Erythroblast (primary cell): ENCODE data around the gene REEP5.

Experiments
- GATA1 ChIP-seq: IDR thresholded peaks from 2 replicates; pipeline ENCODE4 v1.6.1; 2011; ENCODE audit warnings: low read depth, mild to moderate bottlenecking, control low read depth, low read length, moderate library complexity
- POLR2A ChIP-seq: IDR thresholded peaks from 2 replicates; pipeline ENCODE4 v1.6.1; 2011; ENCODE audit warnings: mild to moderate bottlenecking, low read length

GRCh38 chr5:112854651-112855050, 67.4 kb downstream of the REEP5 start:
- TF ChIP-seq POLR2A: no peak
- TF ChIP-seq GATA1: no peak
